ENCODE data around the gene ALG10B. TPM values are rescaled to one million over a fixed set of nuclear protein-coding genes. Genes with fewer than 3 reads are reported as not detected.
"Not testable (repeated sequence)": the region's sequence is repeated elsewhere in the genome, so short reads cannot be mapped to it uniquely, and the experiment has no call there.

The ALG10B gene
- total RNA-seq, 1 donor from 2014 or later, result 0.44 TPM

DNA sequence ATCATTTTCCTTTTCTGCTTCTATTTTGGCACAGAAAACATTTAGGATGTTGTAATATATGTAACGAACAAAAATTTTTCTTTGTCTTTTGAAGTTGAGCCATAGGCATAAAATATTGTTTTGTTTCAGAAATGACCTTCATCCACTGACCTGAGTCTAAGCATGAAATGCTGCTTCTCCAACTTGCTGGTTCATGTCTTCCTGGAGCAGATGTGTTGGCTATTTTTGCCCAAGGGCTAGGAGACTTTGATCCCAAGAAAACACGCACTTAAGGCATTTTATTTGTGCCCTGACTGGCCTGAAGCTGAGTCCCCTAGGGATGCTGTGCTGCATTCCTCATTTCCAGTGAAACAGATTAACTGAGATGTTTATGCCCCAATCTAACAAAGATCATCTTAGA lies 27.2 kb upstream of the ALG10B start:
- H3K9me3 Mint-ChIP-seq (ENCODE audit: unreplicated experiment), result peaks cover 18% of the 10 kb centered on the region

GRCh38 chr12:38291160-38291559 lies 25.4 kb upstream of the ALG10B start:
- TF ChIP-seq, protein P1, sequence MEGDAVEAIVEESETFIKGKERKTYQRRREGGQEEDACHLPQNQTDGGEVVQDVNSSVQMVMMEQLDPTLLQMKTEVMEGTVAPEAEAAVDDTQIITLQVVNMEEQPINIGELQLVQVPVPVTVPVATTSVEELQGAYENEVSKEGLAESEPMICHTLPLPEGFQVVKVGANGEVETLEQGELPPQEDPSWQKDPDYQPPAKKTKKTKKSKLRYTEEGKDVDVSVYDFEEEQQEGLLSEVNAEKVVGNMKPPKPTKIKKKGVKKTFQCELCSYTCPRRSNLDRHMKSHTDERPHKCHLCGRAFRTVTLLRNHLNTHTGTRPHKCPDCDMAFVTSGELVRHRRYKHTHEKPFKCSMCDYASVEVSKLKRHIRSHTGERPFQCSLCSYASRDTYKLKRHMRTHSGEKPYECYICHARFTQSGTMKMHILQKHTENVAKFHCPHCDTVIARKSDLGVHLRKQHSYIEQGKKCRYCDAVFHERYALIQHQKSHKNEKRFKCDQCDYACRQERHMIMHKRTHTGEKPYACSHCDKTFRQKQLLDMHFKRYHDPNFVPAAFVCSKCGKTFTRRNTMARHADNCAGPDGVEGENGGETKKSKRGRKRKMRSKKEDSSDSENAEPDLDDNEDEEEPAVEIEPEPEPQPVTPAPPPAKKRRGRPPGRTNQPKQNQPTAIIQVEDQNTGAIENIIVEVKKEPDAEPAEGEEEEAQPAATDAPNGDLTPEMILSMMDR (IDR thresholded peaks at IDR 0.05; ENCODE audit: unreplicated experiment), result no peak

More for the DNA sequence above, 27.2 kb upstream of the ALG10B start:
- H3K4me1 Mint-ChIP-seq (ENCODE audit: unreplicated experiment), result no peaks in the 10 kb centered on the region
- H3K4me3 Mint-ChIP-seq (ENCODE audit: unreplicated experiment), result no peak overlapping the region
- no peaks in the 10 kb centered on the region for H3K27me3 Mint-ChIP-seq (ENCODE audit: unreplicated experiment)
- peaks cover 4% of the 10 kb centered on the region for H3K36me3 Mint-ChIP-seq (ENCODE audit: low read depth, unreplicated experiment)
- no peak overlapping the region for H3K27ac Mint-ChIP-seq (ENCODE audit: unreplicated experiment)
- TF ChIP-seq, protein P1 (IDR thresholded peaks at IDR 0.05; ENCODE audit: unreplicated experiment), result no peak
- DNase-seq (ENCODE audit: low spot score), result no peak

GRCh38 chr12:38302972-38303371 lies 13.6 kb upstream of the ALG10B start:
- not testable (repeated sequence) for H3K27me3 Mint-ChIP-seq (ENCODE audit: unreplicated experiment); DNase-seq (ENCODE audit: low spot score); H3K36me3 Mint-ChIP-seq (ENCODE audit: low read depth, unreplicated experiment); H3K9me3 Mint-ChIP-seq (ENCODE audit: unreplicated experiment); H3K27ac Mint-ChIP-seq (ENCODE audit: unreplicated experiment); H3K4me1 Mint-ChIP-seq (ENCODE audit: unreplicated experiment); H3K4me3 Mint-ChIP-seq (ENCODE audit: unreplicated experiment)

More at GRCh38 chr12:38291160-38291559, 25.4 kb upstream of the ALG10B start:
- Mint-ChIP-seq H3K27me3 (ENCODE audit: unreplicated experiment) (no peaks in the 10 kb centered on the region), H3K27ac (ENCODE audit: unreplicated experiment) (no peak overlapping the region), H3K4me1 (ENCODE audit: unreplicated experiment) (no peaks in the 10 kb centered on the region), H3K36me3 (ENCODE audit: low read depth, unreplicated experiment) (peaks cover 8% of the 10 kb centered on the region), H3K4me3 (ENCODE audit: unreplicated experiment) (no peak overlapping the region), H3K9me3 (ENCODE audit: unreplicated experiment) (peaks cover 24% of the 10 kb centered on the region)
- no peak for DNase-seq (ENCODE audit: low spot score)

- H3K27ac Mint-ChIP-seq (ENCODE audit: unreplicated experiment); H3K27me3 Mint-ChIP-seq (ENCODE audit: unreplicated experiment); DNase-seq (ENCODE audit: low spot score); H3K9me3 Mint-ChIP-seq (ENCODE audit: unreplicated experiment); H3K4me3 Mint-ChIP-seq (ENCODE audit: unreplicated experiment); H3K4me1 Mint-ChIP-seq (ENCODE audit: unreplicated experiment); H3K36me3 Mint-ChIP-seq (ENCODE audit: low read depth, unreplicated experiment): not testable (repeated sequence)
Measured at GRCh38 chr12:38321966-38322365, 5.4 kb downstream of the ALG10B start.

DNA sequence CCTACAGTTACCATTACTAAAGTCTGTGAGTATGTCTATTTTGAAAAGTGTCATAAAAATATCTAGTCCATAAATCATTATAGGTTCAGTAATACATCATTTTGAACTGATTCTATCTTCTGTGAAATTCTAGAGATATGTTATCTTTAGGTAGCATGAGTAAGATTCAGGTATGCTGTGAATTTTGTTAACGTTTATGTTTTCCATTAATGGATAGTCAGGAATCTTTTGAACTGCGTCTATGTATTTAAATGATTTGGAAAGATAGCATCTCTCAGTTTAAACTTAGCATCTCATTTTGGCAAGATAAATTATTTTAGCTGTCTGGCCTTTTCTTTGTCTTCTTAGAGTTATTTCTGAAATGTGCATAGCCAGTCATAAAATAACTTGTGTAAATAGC lies 8.3 kb downstream of the ALG10B start:
- Mint-ChIP-seq H3K27ac (ENCODE audit: unreplicated experiment) (no peak overlapping the region), H3K36me3 (ENCODE audit: low read depth, unreplicated experiment) (no peaks in the 10 kb centered on the region), H3K4me3 (ENCODE audit: unreplicated experiment) (no peak overlapping the region), H3K4me1 (ENCODE audit: unreplicated experiment) (no peaks in the 10 kb centered on the region), H3K27me3 (ENCODE audit: unreplicated experiment) (no peaks in the 10 kb centered on the region), H3K9me3 (ENCODE audit: unreplicated experiment) (no peaks in the 10 kb centered on the region)
- no peak for DNase-seq (ENCODE audit: low spot score)
- TF ChIP-seq, protein P1 (IDR thresholded peaks at IDR 0.05; ENCODE audit: unreplicated experiment), result no peak

GRCh38 chr12:38327356-38327755 lies 10.8 kb downstream of the ALG10B start:
- no peaks in the 10 kb centered on the region for H3K4me1 Mint-ChIP-seq (ENCODE audit: unreplicated experiment)

More at GRCh38 chr12:38327356-38327755, 10.8 kb downstream of the ALG10B start:
- no peaks in the 10 kb centered on the region for H3K27me3 Mint-ChIP-seq (ENCODE audit: unreplicated experiment)
- no peak for DNase-seq (ENCODE audit: low spot score)
- TF ChIP-seq, protein P1 (IDR thresholded peaks at IDR 0.05; ENCODE audit: unreplicated experiment), result no peak
- H3K36me3 Mint-ChIP-seq (ENCODE audit: low read depth, unreplicated experiment), result no peaks in the 10 kb centered on the region
- no peak overlapping the region for H3K27ac Mint-ChIP-seq (ENCODE audit: unreplicated experiment)
- peaks cover 11% of the 10 kb centered on the region for H3K9me3 Mint-ChIP-seq (ENCODE audit: unreplicated experiment)
- no peak overlapping the region for H3K4me3 Mint-ChIP-seq (ENCODE audit: unreplicated experiment)

Data from endothelial cell (in vitro differentiated cells).